B cell (primary cell): ENCODE measurements around the gene ALX3. TPM values are rescaled to one million over a fixed set of nuclear protein-coding genes. Genes with fewer than 3 reads are reported as not detected.

ENCODE experiments used
- ATAC-seq: fragments of 200-7000 bp; cut with Tn5 transposase; one replicate; pipeline ENCODE4 v1.10.0; 2021; ENCODE audit warnings: low read depth, mild to moderate bottlenecking, moderate number of reproducible peaks, moderate library complexity
- CTCF ChIA-PET: fragments of 350-600 bp; sonication (Branson Sonifier 250); formaldehyde crosslinking; loops from one replicate; lab custom pipeline; 2021; ENCODE audit warnings: antibody characterized with exemption, inconsistent platforms; lab: Charles Lee
- POLR2A ChIA-PET: fragments of 350-600 bp; sonication (Branson Sonifier 250); formaldehyde crosslinking; loops from one replicate; lab custom pipeline; 2021; ENCODE audit warnings: antibody characterized with exemption; lab: Charles Lee
- DNase-seq: peaks from one replicate; pipeline ENCODE4 v3.0.0; 2013
- H2AFZ ChIP-seq: 2 replicates; pipeline ENCODE4 v1.6.1; 2012; ENCODE audit warnings: mild to moderate bottlenecking, low read depth, low read length; ENCODE audit not compliant: insufficient read depth, poor library complexity, severe bottlenecking
- H3K27ac ChIP-seq, 2 donors: 1 replicate in 1 of 2; 2 replicates in 1 of 2; pipeline ENCODE4 v1.5.1; 2012 to 2013; ENCODE audit warnings: low read length in 2 of 2, mild to moderate bottlenecking in 2 of 2, moderate library complexity in 1 of 2
- H3K27me3 ChIP-seq, 4 experiments: fragments of 200-600 bp in 1 of 4; sonication (generic) in 1 of 4; replicated peaks in 1 of 4; 1 replicate in 2 of 4; 2 replicates in 2 of 4; pipeline versions ENCODE4 v1.6.1 to v1.7.0; 2013 to 2016; ENCODE audit warnings: low read length in 3 of 4, mild to moderate bottlenecking in 2 of 4, mixed read lengths in 1 of 4, moderate library complexity in 1 of 4; ENCODE audit not compliant: insufficient read depth in 4 of 4, control insufficient read depth in 3 of 4; ENCODE audit errors: control extremely low read depth in 1 of 4
- H3K36me3 ChIP-seq, 2 experiments: replicated peaks in 1 of 2; 1 replicate in 1 of 2; 2 replicates in 1 of 2; pipeline versions ENCODE4 v1.6.1 to v1.7.1; 2013; ENCODE audit warnings: low read length in 1 of 2; ENCODE audit not compliant: insufficient read depth in 2 of 2, control insufficient read depth in 1 of 2; ENCODE audit errors: control extremely low read depth in 1 of 2, extremely low read depth in 1 of 2
- H3K4me1 ChIP-seq, 2 donors: fragments of 200-600 bp in 1 of 2; sonication (generic) in 1 of 2; 1 replicate in 1 of 2; 2 replicates in 1 of 2; pipeline versions ENCODE4 v1.5.1 to v1.6.1; 2013 to 2017; ENCODE audit warnings: low read length in 2 of 2; ENCODE audit not compliant: control insufficient read depth in 2 of 2, insufficient read depth in 2 of 2
- H3K4me2 ChIP-seq: replicated peaks from 2 replicates; pipeline ENCODE3; 2012; ENCODE audit warnings: mild to moderate bottlenecking, low read depth, low read length; ENCODE audit not compliant: poor library complexity, severe bottlenecking
- H3K4me3 ChIP-seq, 5 experiments: fragments of 200-600 bp in 1 of 5; sonication (generic) in 1 of 5; 1 replicate in 3 of 5; 2 replicates in 2 of 5; pipeline versions ENCODE4 v1.5.1 to v1.7.0; 2011 to 2016; ENCODE audit warnings: low read length in 4 of 5, mild to moderate bottlenecking in 4 of 5, low read depth in 2 of 5, control low read depth in 1 of 5, moderate library complexity in 1 of 5; ENCODE audit not compliant: insufficient read depth in 1 of 5; ENCODE audit errors: control extremely low read depth in 1 of 5, extremely low read depth in 1 of 5
- H3K79me2 ChIP-seq: fragments of 200-600 bp; sonication (generic); one replicate; pipeline ENCODE4 v1.6.0; 2016; ENCODE audit warnings: low read length; ENCODE audit not compliant: control insufficient read depth, insufficient read depth
- H3K9ac ChIP-seq: fragments of 200-600 bp; sonication (generic); 2 replicates; pipeline ENCODE4 v1.6.1; 2017; ENCODE audit warnings: mild to moderate bottlenecking, low read length, moderate library complexity
- H3K9me3 ChIP-seq, 3 donors: one replicate each; pipeline versions ENCODE4 v1.6.1 to v1.7.1; 2013; ENCODE audit warnings: low read length in 2 of 3; ENCODE audit not compliant: control insufficient read depth in 2 of 3, insufficient read depth in 1 of 3; ENCODE audit errors: control extremely low read depth in 1 of 3
- H4K20me1 ChIP-seq: 2 replicates; pipeline ENCODE4 v1.6.0; 2012; ENCODE audit warnings: mild to moderate bottlenecking, low read length; ENCODE audit not compliant: insufficient read depth, control insufficient read depth, poor library complexity, severe bottlenecking
- H3K27ac Mint-ChIP-seq: one replicate; pipeline ENCODE4 v1.8.0; 2021; ENCODE audit warnings: mixed read lengths
- H3K27me3 Mint-ChIP-seq: one replicate; pipeline ENCODE4 v1.8.0; 2021; ENCODE audit warnings: mixed read lengths
- H3K4me1 Mint-ChIP-seq: one replicate; pipeline ENCODE4 v1.8.0; 2021; ENCODE audit warnings: mixed read lengths
- H3K4me3 Mint-ChIP-seq: one replicate; pipeline ENCODE4 v1.8.0; 2021; ENCODE audit warnings: mixed read lengths
- H3K9me3 Mint-ChIP-seq: one replicate; pipeline ENCODE4 v1.8.0; 2022; ENCODE audit warnings: mixed read lengths; ENCODE audit not compliant: insufficient read depth
- EZH2 ChIP-seq: IDR thresholded peaks from 2 replicates; pipeline ENCODE4 v1.6.1; 2012; ENCODE audit warnings: borderline replicate concordance, low read depth, mild to moderate bottlenecking, moderate library complexity, low read length; ENCODE audit not compliant: insufficient read depth, poor library complexity, severe bottlenecking
- WGBS: methylation state at CpG from one replicate; pipeline ENCODE4 v1.1.5; 2013; ENCODE audit warnings: missing lambda C conversion rate; ENCODE audit not compliant: insufficient coverage; 5-methylcytosine and 5-hydroxymethylcytosine counted together
- intact Hi-C: fragments of 100-400 bp; cut with micrococcal nuclease; formaldehyde crosslinking; loops from one replicate; pipeline ENCODE4 v1.10.0; 2022
- polyA plus RNA-seq: library from polyadenylated mRNA; depleted of rRNA; stranded (reverse); fragments of >200 nt; gene quantifications from 2 replicates; pipeline ENCODE4 v1.2.3, GENCODE V29; 2012
- total RNA-seq, 2 donors: library from RNA; stranded (reverse); fragments of 120-200 nt in 1 of 2; gene quantifications; 1 replicate in 1 of 2; 2 replicates in 1 of 2; pipeline versions ENCODE4 v1.2.3 to v1.2.4, GENCODE V29; 2013 to 2022
- TF ChIP-seq, protein P1 (sequence below): fragments of 200-600 bp; IDR thresholded peaks from one replicate; pipeline ENCODE4 v1.8.0; 2022; ENCODE audit warnings: antibody characterized with exemption, mild to moderate bottlenecking

The ALX3 gene
- total and polyA plus RNA-seq, 2 donors (not counting 1 experiment from before 2014, with no cell fraction given) = not detected

DNA sequence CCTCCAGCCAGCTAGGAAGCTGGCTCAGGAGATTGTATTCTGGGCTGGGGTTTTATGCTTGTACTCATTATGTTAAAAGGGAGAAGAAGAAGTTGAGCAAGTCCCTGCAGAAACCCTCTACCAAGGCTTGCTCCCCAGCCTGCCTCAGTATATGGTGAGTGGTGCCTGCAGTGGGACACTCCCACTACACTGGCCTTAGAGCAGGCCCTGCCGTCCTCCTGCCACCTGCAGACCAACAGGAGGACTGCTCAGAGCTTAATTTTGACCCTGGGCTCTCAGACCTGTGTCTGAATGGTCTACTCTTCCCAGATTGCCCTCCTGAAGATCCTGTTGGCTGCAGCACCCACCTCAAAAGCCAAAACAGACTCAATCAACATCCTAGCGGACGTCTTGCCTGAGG is 23.0 kb downstream of the ALX3 start:
- no peaks in the 10 kb centered on the region for H3K79me2 ChIP-seq
- intact Hi-C loops = no loop called here

DNA sequence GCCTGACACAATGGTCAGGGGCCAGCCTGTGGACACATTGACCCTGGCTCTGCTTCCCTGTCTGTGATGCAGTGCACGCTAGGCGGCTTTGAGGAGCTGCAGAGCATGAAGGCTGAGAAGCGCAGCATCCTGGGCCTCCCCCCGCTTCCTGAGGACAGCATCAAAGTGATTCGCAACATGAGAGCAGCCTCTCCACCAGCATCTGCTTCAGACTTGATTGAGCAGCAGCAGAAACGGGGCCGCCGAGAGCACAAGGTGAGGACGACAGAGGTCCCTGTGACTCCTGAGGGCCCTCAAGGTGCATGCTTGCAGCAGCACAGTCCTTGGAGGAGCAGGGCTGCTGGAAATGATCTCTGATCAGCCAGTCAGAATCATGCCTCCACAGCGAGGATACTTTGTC is 27.5 kb downstream of the ALX3 start:
- 98% methylated on average over 10 of the region's 10 CpGs for WGBS
- H3K27me3 ChIP-seq = no peaks in the 10 kb centered on the region
- DNase-seq = no peak
- Mint-ChIP-seq H3K4me1 (no peaks in the 10 kb centered on the region), H3K4me3 (no peak overlapping the region), H3K27ac (no peak overlapping the region), H3K9me3 (no peaks in the 10 kb centered on the region), H3K27me3 (no peaks in the 10 kb centered on the region)
- H3K4me2 ChIP-seq = no peak overlapping the region
- CTCF ChIA-PET = interaction anchor here (1.4 to 9.6 kb wide), 2 partner anchors 9 to 453 kb away, joined by 3 to 67 read pairs; no protein-coding TSS in a partner anchor
- no peaks in the 10 kb centered on the region for H3K9me3 ChIP-seq
- no peak overlapping the region for H3K4me3 ChIP-seq
- POLR2A ChIA-PET = no interaction called here
- intact Hi-C loops = no loop called here
- H2AFZ ChIP-seq = no peak overlapping the region
- no peak for TF ChIP-seq EZH2
- H3K4me1 ChIP-seq = no peaks in the 10 kb centered on the region
- no peak overlapping the region for H3K9ac ChIP-seq
- ATAC-seq = no peak
- H3K79me2 ChIP-seq = peaks cover 12% of the 10 kb centered on the region
- peaks cover 23% of the 10 kb centered on the region for H4K20me1 ChIP-seq
- no peak overlapping the region for H3K27ac ChIP-seq
- peaks cover 6 to 95% of the 10 kb centered on the region in 2 experiments for H3K36me3 ChIP-seq

More for the DNA sequence above, 23.0 kb downstream of the ALX3 start:
- Histone ChIP-seq H3K36me3 (peaks cover 1 to 92% of the 10 kb centered on the region in 2 experiments), H3K4me2 (no peak overlapping the region), H3K27ac (no peak overlapping the region), H3K4me1 (no peaks in the 10 kb centered on the region), H4K20me1 (peaks cover 10% of the 10 kb centered on the region), H3K9ac (no peak overlapping the region), H2AFZ (no peak overlapping the region), H3K4me3 (no peak overlapping the region), H3K27me3 (no peaks in the 10 kb centered on the region), H3K9me3 (no peaks in the 10 kb centered on the region)
- Mint-ChIP-seq H3K27ac (no peak overlapping the region), H3K4me1 (no peaks in the 10 kb centered on the region), H3K9me3 (no peaks in the 10 kb centered on the region), H3K4me3 (no peak overlapping the region), H3K27me3 (no peaks in the 10 kb centered on the region)
- CTCF ChIA-PET = interaction anchor here (0.8 to 1.3 kb wide), 3 partner anchors 13 to 59 kb away, joined by 3 read pairs; partner anchors contain the start of gene STRIP1
- ATAC-seq (no peak), DNase-seq (no peak)
- TF ChIP-seq EZH2 = no peak
- TF ChIP-seq, protein P1, sequence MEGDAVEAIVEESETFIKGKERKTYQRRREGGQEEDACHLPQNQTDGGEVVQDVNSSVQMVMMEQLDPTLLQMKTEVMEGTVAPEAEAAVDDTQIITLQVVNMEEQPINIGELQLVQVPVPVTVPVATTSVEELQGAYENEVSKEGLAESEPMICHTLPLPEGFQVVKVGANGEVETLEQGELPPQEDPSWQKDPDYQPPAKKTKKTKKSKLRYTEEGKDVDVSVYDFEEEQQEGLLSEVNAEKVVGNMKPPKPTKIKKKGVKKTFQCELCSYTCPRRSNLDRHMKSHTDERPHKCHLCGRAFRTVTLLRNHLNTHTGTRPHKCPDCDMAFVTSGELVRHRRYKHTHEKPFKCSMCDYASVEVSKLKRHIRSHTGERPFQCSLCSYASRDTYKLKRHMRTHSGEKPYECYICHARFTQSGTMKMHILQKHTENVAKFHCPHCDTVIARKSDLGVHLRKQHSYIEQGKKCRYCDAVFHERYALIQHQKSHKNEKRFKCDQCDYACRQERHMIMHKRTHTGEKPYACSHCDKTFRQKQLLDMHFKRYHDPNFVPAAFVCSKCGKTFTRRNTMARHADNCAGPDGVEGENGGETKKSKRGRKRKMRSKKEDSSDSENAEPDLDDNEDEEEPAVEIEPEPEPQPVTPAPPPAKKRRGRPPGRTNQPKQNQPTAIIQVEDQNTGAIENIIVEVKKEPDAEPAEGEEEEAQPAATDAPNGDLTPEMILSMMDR = no peak
- WGBS = 80% methylated on average over 1 of the region's 3 CpGs
- POLR2A ChIA-PET = no interaction called here
